ENCODE data around the gene ZBP1.

- TF ChIP-seq CTCF (IDR thresholded peaks at IDR 0.05; ENCODE audit: low read depth, low read length): no peak
- no peak for TF ChIP-seq EZH2phosphoT487 (IDR thresholded peaks at IDR 0.05; ENCODE audit: low read depth)
These were observed 47.9 kb upstream of the ZBP1 start for GRCh38 chr20:57667924-57668782.
